SK-N-SH (cell line): Measurements from ENCODE around the gene MRPL51. TPM values are rescaled to one million over a fixed set of nuclear protein-coding genes. Genes with fewer than 3 reads are reported as not detected.

ENCODE experiments used
- CTCF ChIA-PET: fragments of 300-600, 350-600 bp; formaldehyde crosslinking; extraction: SDS; loops from one replicate; lab custom pipeline; 2021; lab: Yijun Ruan, JAX
- POLR2A ChIA-PET: fragments of 350-600 bp; sonication (Branson Sonifier 250); formaldehyde crosslinking; extraction: SDS; loops from one replicate; lab custom pipeline; 2020; ENCODE audit warnings: antibody characterized with exemption, inconsistent platforms; lab: Yijun Ruan, JAX
- DNase-seq: peaks from one replicate; pipeline ENCODE4 v3.0.0; 2012
- H2AFZ ChIP-seq: fragments of 200-600 bp; sonication (generic); 2 replicates; pipeline ENCODE4 v1.8.1; 2016; ENCODE audit warnings: antibody characterized with exemption, mild to moderate bottlenecking, low read depth
- H3F3A ChIP-seq: fragments of 200-600 bp; sonication (generic); replicated peaks from 2 replicates; pipeline ENCODE3; 2016; ENCODE audit warnings: antibody characterized with exemption, mild to moderate bottlenecking; ENCODE audit not compliant: insufficient read depth
- H3K27ac ChIP-seq, 2 experiments: fragments of 200-500 bp in 1 of 2; fragments of 200-600 bp in 1 of 2; sonication (Bioruptor generic) in 1 of 2; sonication (generic), shearing (Covaris generic) in 1 of 2; 2 replicates each; pipeline versions ENCODE4 v1.5.1 to v1.6.1; 2014 to 2016; ENCODE audit warnings: low read depth in 2 of 2, inconsistent platforms in 1 of 2, low read length in 1 of 2, mild to moderate bottlenecking in 1 of 2, mixed read lengths in 1 of 2
- H3K27me3 ChIP-seq: fragments of 200-600 bp; sonication (generic), shearing (Covaris generic); 2 replicates; pipeline ENCODE4 v1.6.1; 2016; ENCODE audit warnings: mixed run types; ENCODE audit not compliant: insufficient read depth
- H3K36me3 ChIP-seq, 2 experiments: fragments of 200-500 bp in 1 of 2; fragments of 200-600 bp in 1 of 2; sonication (Bioruptor generic) in 1 of 2; sonication (generic) in 1 of 2; replicated peaks in 1 of 2; 2 replicates each; pipeline versions ENCODE3 to v1.5.1; 2014 to 2016; ENCODE audit warnings: low read length in 1 of 2, mild to moderate bottlenecking in 1 of 2; ENCODE audit not compliant: insufficient read depth in 2 of 2, control insufficient read depth in 1 of 2
- H3K4me1 ChIP-seq, 2 experiments: fragments of 200-500 bp in 1 of 2; fragments of 200-600 bp in 1 of 2; sonication (Bioruptor generic) in 1 of 2; sonication (generic), shearing (Covaris generic) in 1 of 2; 2 replicates each; pipeline versions ENCODE4 v1.5.1 to v1.6.1; 2014 to 2016; ENCODE audit warnings: low read depth in 1 of 2, low read length in 1 of 2, mixed run types in 1 of 2; ENCODE audit not compliant: insufficient read depth in 2 of 2, control insufficient read depth in 1 of 2
- H3K4me2 ChIP-seq: fragments of 200-600 bp; sonication (generic), shearing (Covaris generic); 2 replicates; pipeline ENCODE4 v1.6.1; 2017; ENCODE audit warnings: mixed run types
- H3K4me3 ChIP-seq, 2 experiments: fragments of 200-500 bp in 1 of 2; fragments of 200-600 bp in 1 of 2; sonication (Bioruptor generic) in 1 of 2; sonication (generic), shearing (Covaris generic) in 1 of 2; 2 replicates each; pipeline versions ENCODE4 v1.5.1 to v1.8.1; 2014 to 2016; ENCODE audit warnings: low read depth in 2 of 2, inconsistent platforms in 1 of 2, low read length in 1 of 2, mild to moderate bottlenecking in 1 of 2, mixed read lengths in 1 of 2, moderate library complexity in 1 of 2
- H3K79me2 ChIP-seq: fragments of 200-600 bp; sonication (generic); 2 replicates; pipeline ENCODE4 v1.8.1; 2017; ENCODE audit warnings: mild to moderate bottlenecking; ENCODE audit not compliant: insufficient read depth
- H3K9ac ChIP-seq: fragments of 200-600 bp; sonication (generic); 2 replicates; pipeline ENCODE4 v1.6.1; 2017; ENCODE audit warnings: mixed run types
- H3K9me2 ChIP-seq: fragments of 200-600 bp; sonication (generic); 2 replicates; pipeline ENCODE4 v1.6.1; 2017; ENCODE audit warnings: mixed run types
- H3K9me3 ChIP-seq: fragments of 200-600 bp; sonication (generic); 2 replicates; pipeline ENCODE4 v1.6.1; 2017; ENCODE audit warnings: mixed run types, mild to moderate bottlenecking, moderate library complexity
- H4K20me1 ChIP-seq: fragments of 200-600 bp; sonication (generic); 2 replicates; pipeline ENCODE4 v1.6.1; 2017; ENCODE audit warnings: mild to moderate bottlenecking, mixed run types; ENCODE audit not compliant: insufficient read depth
- CHD2 ChIP-seq: fragments of 150-350 bp; IDR thresholded peaks from 2 replicates; pipeline ENCODE4 v1.6.1; 2018; ENCODE audit warnings: low read length; ENCODE audit not compliant: partially characterized antibody
- ELF1 ChIP-seq: IDR thresholded peaks from 2 replicates; pipeline ENCODE4 v1.4.0; 2012
- FOSL2 ChIP-seq: IDR thresholded peaks from 2 replicates; pipeline ENCODE4 v1.4.0; 2012; ENCODE audit warnings: low read depth, mild to moderate bottlenecking, moderate library complexity, borderline replicate concordance
- FOXJ3 ChIP-seq: sonication (generic); formaldehyde crosslinking; IDR thresholded peaks from 2 replicates; pipeline ENCODE4 v1.5.1; 2020; ENCODE audit warnings: mild to moderate bottlenecking, missing genetic modification reagents
- GABPA ChIP-seq: IDR thresholded peaks from 2 replicates; pipeline ENCODE4 v1.4.0; 2012; ENCODE audit warnings: low read depth, mild to moderate bottlenecking
- GATA2 ChIP-seq: sonication (generic); formaldehyde crosslinking; IDR thresholded peaks from 2 replicates; pipeline ENCODE4 v1.5.0; 2020; ENCODE audit warnings: mild to moderate bottlenecking, missing genetic modification reagents
- IRF3 ChIP-seq: fragments of 150-350 bp; IDR thresholded peaks from 2 replicates; pipeline ENCODE4 v1.6.1; 2016; ENCODE audit warnings: mild to moderate bottlenecking, low read depth, low read length
- JUND ChIP-seq: IDR thresholded peaks from 2 replicates; pipeline ENCODE4 v1.4.0; 2012
- MEF2A ChIP-seq: IDR thresholded peaks from 2 replicates; pipeline ENCODE4 v1.4.0; 2012; ENCODE audit warnings: low read depth, borderline replicate concordance
- MXI1 ChIP-seq: IDR thresholded peaks from 2 replicates; pipeline ENCODE4 v1.6.1; 2012; ENCODE audit warnings: mild to moderate bottlenecking, low read depth, low read length, improper control_type of control experiment
- NRF1 ChIP-seq: IDR thresholded peaks from 2 replicates; pipeline ENCODE4 v1.6.1; 2012; ENCODE audit warnings: low read depth, mild to moderate bottlenecking, low read length
- RAD21 ChIP-seq: IDR thresholded peaks from 2 replicates; pipeline ENCODE4 v1.6.1; 2012; ENCODE audit warnings: mild to moderate bottlenecking, low read length
- RCOR1 ChIP-seq: fragments of 150-350 bp; IDR thresholded peaks from 2 replicates; pipeline ENCODE4 v1.6.1; 2017; ENCODE audit warnings: antibody characterized with exemption, low read length
- RFX5 ChIP-seq: IDR thresholded peaks from 2 replicates; pipeline ENCODE4 v1.6.1; 2012; ENCODE audit warnings: mild to moderate bottlenecking, improper control_type of control experiment, low read length
- RXRA ChIP-seq: IDR thresholded peaks from 2 replicates; pipeline ENCODE4 v1.4.0; 2012; ENCODE audit warnings: low read depth, mild to moderate bottlenecking, borderline replicate concordance
- TAF1 ChIP-seq: IDR thresholded peaks from 2 replicates; pipeline ENCODE4 v1.6.1; 2012; ENCODE audit warnings: low read depth, mild to moderate bottlenecking, low read length, moderate library complexity, borderline replicate concordance
- TCF12 ChIP-seq: IDR thresholded peaks from 2 replicates; pipeline ENCODE4 v1.4.0; 2012
- TEAD4 ChIP-seq: IDR thresholded peaks from 2 replicates; pipeline ENCODE4 v1.4.0; 2012; ENCODE audit warnings: mild to moderate bottlenecking, borderline replicate concordance; ENCODE audit not compliant: insufficient read depth
- YY1 ChIP-seq: IDR thresholded peaks from 2 replicates; pipeline ENCODE4 v1.4.0; 2012; ENCODE audit warnings: low read depth, mild to moderate bottlenecking
- WGBS: methylation state at CpG from one replicate; pipeline ENCODE4 v1.1.6; 2017; ENCODE audit warnings: low lambda C conversion rate; 5-methylcytosine and 5-hydroxymethylcytosine counted together
- polyA plus RNA-seq, 3 experiments: library from polyadenylated mRNA; depleted of rRNA; stranded (reverse); fragments of >200 nt; gene quantifications; 2 replicates each; pipeline ENCODE4 v1.2.3, GENCODE V29; 2012
- TF ChIP-seq, protein P1 (sequence below): IDR thresholded peaks from 2 replicates; pipeline ENCODE4 v1.4.0; 2012; ENCODE audit warnings: low read depth, borderline replicate concordance
- TF ChIP-seq, protein P2 (sequence below): fragments of 200-600 bp; sonication (generic); IDR thresholded peaks from 2 replicates; pipeline ENCODE4 v1.6.1; 2017; ENCODE audit warnings: antibody characterized with exemption, mild to moderate bottlenecking, moderate library complexity
- TF ChIP-seq, protein P3 (sequence below): IDR thresholded peaks from 2 replicates; pipeline ENCODE4 v1.6.1; 2012; ENCODE audit warnings: mild to moderate bottlenecking, low read depth, low read length, moderate library complexity
- TF ChIP-seq, protein P4 (sequence below): IDR thresholded peaks from 2 replicates; pipeline ENCODE4 v1.4.0; 2012; ENCODE audit warnings: low read depth, borderline replicate concordance
- TF ChIP-seq, protein P5 (sequence below): IDR thresholded peaks from 2 replicates; pipeline ENCODE4 v1.4.0; 2012; ENCODE audit warnings: low read depth

The MRPL51 gene
- 189 and 195 TPM in 2 replicates for polyA plus RNA-seq (2012; rRNA removed)
- polyA plus RNA-seq (2012; cell fraction: cytosol; rRNA removed) = 238 and 299 TPM in 2 replicates
- polyA plus RNA-seq (2012; cell fraction: nucleus; rRNA removed) = 53.6 and 63.7 TPM in 2 replicates

DNA sequence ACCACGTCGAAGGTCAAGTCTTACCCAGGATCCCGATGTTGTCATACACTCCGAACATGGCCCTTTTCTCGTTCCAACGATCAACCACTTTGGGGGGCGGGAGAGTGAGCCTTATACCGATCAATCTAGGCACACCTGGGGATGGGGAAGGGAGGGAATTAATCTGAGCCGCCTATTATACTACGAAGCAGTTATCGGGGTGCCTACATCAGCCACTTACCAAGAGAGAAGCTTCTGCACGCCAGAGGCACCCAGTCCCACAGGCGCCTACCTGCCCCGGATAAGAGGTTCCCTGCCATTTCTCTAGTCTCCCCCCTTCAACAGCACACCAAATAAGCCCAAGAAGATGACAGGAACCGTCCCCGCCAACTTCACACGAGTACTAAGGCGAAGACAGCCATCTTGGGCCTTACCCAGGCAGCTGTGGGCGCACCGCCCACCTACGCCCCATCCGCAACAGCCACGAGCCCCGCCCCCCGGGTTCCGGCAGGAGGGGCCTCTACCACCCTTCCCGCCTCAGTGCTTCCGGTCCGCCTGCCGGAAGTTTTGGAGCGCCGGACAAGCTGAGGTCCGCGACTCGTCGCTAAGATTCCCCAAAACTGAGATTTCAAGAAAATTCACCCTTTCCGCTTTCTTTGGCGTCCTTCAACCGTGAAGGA, at the start of gene MRPL51:
Gene MRPL51, minus strand, starts transcription at position 425 of the 659 bp plus-strand sequence. Its CDS starts 126 bp downstream, at position 299.
- H3K36me3 ChIP-seq = peaks cover 12 to 30% of the 10 kb centered on the region in 2 experiments
- TF ChIP-seq, protein P1, sequence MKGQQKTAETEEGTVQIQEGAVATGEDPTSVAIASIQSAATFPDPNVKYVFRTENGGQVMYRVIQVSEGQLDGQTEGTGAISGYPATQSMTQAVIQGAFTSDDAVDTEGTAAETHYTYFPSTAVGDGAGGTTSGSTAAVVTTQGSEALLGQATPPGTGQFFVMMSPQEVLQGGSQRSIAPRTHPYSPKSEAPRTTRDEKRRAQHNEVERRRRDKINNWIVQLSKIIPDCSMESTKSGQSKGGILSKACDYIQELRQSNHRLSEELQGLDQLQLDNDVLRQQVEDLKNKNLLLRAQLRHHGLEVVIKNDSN = no peak
- TF ChIP-seq FOSL2 = no peak
- TF ChIP-seq IRF3 = no peak
- no peak for TF ChIP-seq FOXJ3 (CRISPR knock-in tag)
- TF ChIP-seq TEAD4 = no peak
- TF ChIP-seq, protein P2, sequence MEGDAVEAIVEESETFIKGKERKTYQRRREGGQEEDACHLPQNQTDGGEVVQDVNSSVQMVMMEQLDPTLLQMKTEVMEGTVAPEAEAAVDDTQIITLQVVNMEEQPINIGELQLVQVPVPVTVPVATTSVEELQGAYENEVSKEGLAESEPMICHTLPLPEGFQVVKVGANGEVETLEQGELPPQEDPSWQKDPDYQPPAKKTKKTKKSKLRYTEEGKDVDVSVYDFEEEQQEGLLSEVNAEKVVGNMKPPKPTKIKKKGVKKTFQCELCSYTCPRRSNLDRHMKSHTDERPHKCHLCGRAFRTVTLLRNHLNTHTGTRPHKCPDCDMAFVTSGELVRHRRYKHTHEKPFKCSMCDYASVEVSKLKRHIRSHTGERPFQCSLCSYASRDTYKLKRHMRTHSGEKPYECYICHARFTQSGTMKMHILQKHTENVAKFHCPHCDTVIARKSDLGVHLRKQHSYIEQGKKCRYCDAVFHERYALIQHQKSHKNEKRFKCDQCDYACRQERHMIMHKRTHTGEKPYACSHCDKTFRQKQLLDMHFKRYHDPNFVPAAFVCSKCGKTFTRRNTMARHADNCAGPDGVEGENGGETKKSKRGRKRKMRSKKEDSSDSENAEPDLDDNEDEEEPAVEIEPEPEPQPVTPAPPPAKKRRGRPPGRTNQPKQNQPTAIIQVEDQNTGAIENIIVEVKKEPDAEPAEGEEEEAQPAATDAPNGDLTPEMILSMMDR = no peak
- TF ChIP-seq TAF1 = peak; percentile 88
- no peak for TF ChIP-seq ELF1
- no peak for TF ChIP-seq GATA2 (CRISPR knock-in tag)
- no peak for TF ChIP-seq MEF2A
- TF ChIP-seq RFX5 = no peak
- no peak for TF ChIP-seq RXRA
- TF ChIP-seq, protein P3, sequence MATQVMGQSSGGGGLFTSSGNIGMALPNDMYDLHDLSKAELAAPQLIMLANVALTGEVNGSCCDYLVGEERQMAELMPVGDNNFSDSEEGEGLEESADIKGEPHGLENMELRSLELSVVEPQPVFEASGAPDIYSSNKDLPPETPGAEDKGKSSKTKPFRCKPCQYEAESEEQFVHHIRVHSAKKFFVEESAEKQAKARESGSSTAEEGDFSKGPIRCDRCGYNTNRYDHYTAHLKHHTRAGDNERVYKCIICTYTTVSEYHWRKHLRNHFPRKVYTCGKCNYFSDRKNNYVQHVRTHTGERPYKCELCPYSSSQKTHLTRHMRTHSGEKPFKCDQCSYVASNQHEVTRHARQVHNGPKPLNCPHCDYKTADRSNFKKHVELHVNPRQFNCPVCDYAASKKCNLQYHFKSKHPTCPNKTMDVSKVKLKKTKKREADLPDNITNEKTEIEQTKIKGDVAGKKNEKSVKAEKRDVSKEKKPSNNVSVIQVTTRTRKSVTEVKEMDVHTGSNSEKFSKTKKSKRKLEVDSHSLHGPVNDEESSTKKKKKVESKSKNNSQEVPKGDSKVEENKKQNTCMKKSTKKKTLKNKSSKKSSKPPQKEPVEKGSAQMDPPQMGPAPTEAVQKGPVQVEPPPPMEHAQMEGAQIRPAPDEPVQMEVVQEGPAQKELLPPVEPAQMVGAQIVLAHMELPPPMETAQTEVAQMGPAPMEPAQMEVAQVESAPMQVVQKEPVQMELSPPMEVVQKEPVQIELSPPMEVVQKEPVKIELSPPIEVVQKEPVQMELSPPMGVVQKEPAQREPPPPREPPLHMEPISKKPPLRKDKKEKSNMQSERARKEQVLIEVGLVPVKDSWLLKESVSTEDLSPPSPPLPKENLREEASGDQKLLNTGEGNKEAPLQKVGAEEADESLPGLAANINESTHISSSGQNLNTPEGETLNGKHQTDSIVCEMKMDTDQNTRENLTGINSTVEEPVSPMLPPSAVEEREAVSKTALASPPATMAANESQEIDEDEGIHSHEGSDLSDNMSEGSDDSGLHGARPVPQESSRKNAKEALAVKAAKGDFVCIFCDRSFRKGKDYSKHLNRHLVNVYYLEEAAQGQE = peak; percentile 46; the same call in 1 of the 2 replicates
- TF ChIP-seq, protein P4, sequence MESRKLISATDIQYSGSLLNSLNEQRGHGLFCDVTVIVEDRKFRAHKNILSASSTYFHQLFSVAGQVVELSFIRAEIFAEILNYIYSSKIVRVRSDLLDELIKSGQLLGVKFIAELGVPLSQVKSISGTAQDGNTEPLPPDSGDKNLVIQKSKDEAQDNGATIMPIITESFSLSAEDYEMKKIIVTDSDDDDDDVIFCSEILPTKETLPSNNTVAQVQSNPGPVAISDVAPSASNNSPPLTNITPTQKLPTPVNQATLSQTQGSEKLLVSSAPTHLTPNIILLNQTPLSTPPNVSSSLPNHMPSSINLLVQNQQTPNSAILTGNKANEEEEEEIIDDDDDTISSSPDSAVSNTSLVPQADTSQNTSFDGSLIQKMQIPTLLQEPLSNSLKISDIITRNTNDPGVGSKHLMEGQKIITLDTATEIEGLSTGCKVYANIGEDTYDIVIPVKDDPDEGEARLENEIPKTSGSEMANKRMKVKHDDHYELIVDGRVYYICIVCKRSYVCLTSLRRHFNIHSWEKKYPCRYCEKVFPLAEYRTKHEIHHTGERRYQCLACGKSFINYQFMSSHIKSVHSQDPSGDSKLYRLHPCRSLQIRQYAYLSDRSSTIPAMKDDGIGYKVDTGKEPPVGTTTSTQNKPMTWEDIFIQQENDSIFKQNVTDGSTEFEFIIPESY = no peak
- TF ChIP-seq YY1 = peak; percentile 92
- no peak for TF ChIP-seq JUND
- TF ChIP-seq RCOR1 = no peak; the same call in 1 of the 2 replicates
- TF ChIP-seq NRF1 = no peak
- TF ChIP-seq CHD2 = no peak
- TF ChIP-seq TCF12 = no peak
- TF ChIP-seq, protein P5, sequence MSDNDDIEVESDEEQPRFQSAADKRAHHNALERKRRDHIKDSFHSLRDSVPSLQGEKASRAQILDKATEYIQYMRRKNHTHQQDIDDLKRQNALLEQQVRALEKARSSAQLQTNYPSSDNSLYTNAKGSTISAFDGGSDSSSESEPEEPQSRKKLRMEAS = peak; percentile 62
- no peak for TF ChIP-seq RAD21
- peak; percentile 90 for TF ChIP-seq GABPA
- TF ChIP-seq MXI1 = peak; percentile 56; the same call in 1 of the 2 replicates

More for the DNA sequence above, at the start of gene MRPL51:
- no peaks in the 10 kb centered on the region for H3K9me3 ChIP-seq
- POLR2A ChIA-PET = interaction anchor here (0.6 to 1.6 kb wide), 11 partner anchors 9 to 451 kb away, joined by 3 to 30 read pairs (median 4); partner anchors contain the start of genes C12orf57, GAPDH, RNU7-1 and VAMP1
- 1% methylated on average over 21 of the region's 39 CpGs for WGBS
- peak within 1 kb of the TSS; percentile 81 to 97 for H3K4me3 ChIP-seq
- peak; percentile 94 for DNase-seq
- H3K9me2 ChIP-seq = no peaks in the 10 kb centered on the region
- H3K27me3 ChIP-seq = no peaks in the 10 kb centered on the region
- no peaks in the 10 kb centered on the region for H4K20me1 ChIP-seq
- peaks cover 4% of the 10 kb centered on the region for H3F3A ChIP-seq
- peak within 1 kb of the TSS; percentile 97 for H3K9ac ChIP-seq
- peak within 1 kb of the TSS; percentile 99 for H3K4me2 ChIP-seq
- H3K4me1 ChIP-seq = peaks cover 13 to 18% of the 10 kb centered on the region in 2 experiments; a peak in 3 of 4 replicates
- H2AFZ ChIP-seq = peak within 1 kb of the TSS; percentile 93
- CTCF ChIA-PET = interaction anchor here (0.8 to 2.3 kb wide), 5 partner anchors 22 to 45 kb away, joined by 3 to 15 read pairs (median 9); partner anchors contain the start of gene VAMP1
- H3K27ac ChIP-seq = peak within 1 kb of the TSS; percentile 97 to 99
- H3K79me2 ChIP-seq = peaks cover 51% of the 10 kb centered on the region
